T-helper 22 cell (primary cell): ENCODE data around the gene NRTN.
"Not testable (repeated sequence)": the region's sequence is repeated elsewhere in the genome, so short reads cannot be mapped to it uniquely, and the experiment has no call there.

Source experiments
- DNase-seq: peaks from one replicate; pipeline ENCODE4 v3.0.0-alpha.2; 2020; ENCODE audit warnings: low read depth

Gene NRTN

GRCh38 chr19:5867201-5868136 lies 62.6 kb downstream of the NRTN start:
- DNase-seq, result no peak

- no peak for DNase-seq
Observed at GRCh38 chr19:5870986-5871394, 66.1 kb downstream of the NRTN start.

GRCh38 chr19:5873617-5874199 lies 68.8 kb downstream of the NRTN start:
- no peak for DNase-seq

GRCh38 chr19:5874496-5874895 lies 69.6 kb downstream of the NRTN start:
- DNase-seq, result not testable (repeated sequence)

- no peak for DNase-seq
Observed at GRCh38 chr19:5877427-5877826, 72.6 kb downstream of the NRTN start.

- no peak for DNase-seq
Observed at GRCh38 chr19:5877882-5878281, 73.0 kb downstream of the NRTN start.
